A549 (cell line): Measurements from ENCODE around the gene SCN5A. TPM values are rescaled to one million over a fixed set of nuclear protein-coding genes. Genes with fewer than 3 reads are reported as not detected.

Source experiments
- ATAC-seq, 2 experiments: fragments of 200-7000 bp in 1 of 2; fragments of >200 bp in 1 of 2; cut with Nextera tagmentation in 1 of 2; cut with Tn5 transposase in 1 of 2; 3 replicates each; pipeline versions ENCODE4 v1.8.0 to v1.9.1; 2018 to 2020; ENCODE audit warnings: mild to moderate bottlenecking in 1 of 2, moderate library complexity in 1 of 2
- CTCF ChIA-PET: fragments of 300-600 bp; sonication (Branson Sonifier 250); formaldehyde crosslinking; extraction: SDS; loops from one replicate; lab custom pipeline; 2021; ENCODE audit warnings: antibody characterized with exemption, inconsistent platforms; lab: Yijun Ruan, JAX
- POLR2A ChIA-PET: fragments of 350-600 bp; formaldehyde crosslinking; extraction: SDS; loops from one replicate; lab custom pipeline; 2021; ENCODE audit warnings: antibody characterized with exemption, inconsistent platforms; lab: Yijun Ruan, JAX
- DNase-seq, 2 experiments: peaks; one replicate each; pipeline versions ENCODE4 v3.0.0 to v3.0.0-alpha.2; 2011 to 2016; ENCODE audit warnings: low read depth in 1 of 2, low spot score in 1 of 2
- FAIRE-seq: peaks from 2 replicates; lab custom pipeline; 2011; peaks lifted over from hg19 to GRCh38; lab: Jason Lieb, UNC
- H3K27ac ChIP-seq, 2 experiments: fragments of >200 bp; sonication (Bioruptor Twin); formaldehyde crosslinking; 3 replicates each; pipeline ENCODE4 v1.5.1; 2016 to 2017
- H3K4me1 ChIP-seq: fragments of >200 bp; sonication (Bioruptor Twin); formaldehyde crosslinking; 3 replicates; pipeline ENCODE4 v1.6.1; 2016
- H3K4me2 ChIP-seq: fragments of >200 bp; sonication (Bioruptor Twin); formaldehyde crosslinking; 3 replicates; pipeline ENCODE4 v1.6.1; 2016
- H3K4me3 ChIP-seq: fragments of >200 bp; sonication (Bioruptor Twin); formaldehyde crosslinking; 3 replicates; pipeline ENCODE4 v1.5.1; 2016
- H3K9me3 ChIP-seq: fragments of >200 bp; sonication (Bioruptor Twin); formaldehyde crosslinking; 3 replicates; pipeline ENCODE4 v1.6.1; 2016
- CBX2 ChIP-seq: fragments of 200-600 bp; sonication (generic); IDR thresholded peaks from 2 replicates; pipeline ENCODE4 v1.6.1; 2016; ENCODE audit warnings: low read depth, mild to moderate bottlenecking, borderline replicate concordance
- CHD2 ChIP-seq: fragments of 150-350 bp; IDR thresholded peaks from 2 replicates; pipeline ENCODE4 v1.6.1; 2014; ENCODE audit warnings: low read length; ENCODE audit not compliant: partially characterized antibody
- CTCF ChIP-seq: fragments of >200 bp; sonication (Bioruptor Twin); formaldehyde crosslinking; IDR thresholded peaks from 3 replicates; pipeline ENCODE4 v1.5.1; 2016
- E2F6 ChIP-seq: IDR thresholded peaks from 2 replicates; pipeline ENCODE4 v1.6.1; 2012; ENCODE audit warnings: low read depth, borderline replicate concordance
- EHMT2 ChIP-seq: fragments of 200-600 bp; sonication (generic); IDR thresholded peaks from 2 replicates; pipeline ENCODE4 v1.6.1; 2016; ENCODE audit warnings: antibody characterized with exemption, low read depth, mild to moderate bottlenecking, moderate library complexity
- ELK1 ChIP-seq: fragments of 150-350 bp; IDR thresholded peaks from 2 replicates; pipeline ENCODE4 v1.6.1; 2014; ENCODE audit warnings: low read depth, mild to moderate bottlenecking, low read length
- HDAC2 ChIP-seq: fragments of 200-600 bp; sonication (generic); IDR thresholded peaks from 2 replicates; pipeline ENCODE4 v1.6.1; 2016
- HES2 ChIP-seq: fragments of >200 bp; sonication (Bioruptor Twin); formaldehyde crosslinking; IDR thresholded peaks from 2 replicates; pipeline ENCODE4 v1.6.1; 2016
- HMGXB4 ChIP-seq: fragments of 250-450 bp; sonication (Bioruptor Pico); IDR thresholded peaks from 2 replicates; pipeline ENCODE4 v1.5.0; 2021; ENCODE audit warnings: mild to moderate bottlenecking, moderate library complexity, borderline replicate concordance
- HOXA7 ChIP-seq: fragments of 250-450 bp; sonication (Bioruptor Pico); IDR thresholded peaks from 2 replicates; pipeline ENCODE4 v1.5.0; 2020; ENCODE audit warnings: mild to moderate bottlenecking, moderate library complexity
- JUN ChIP-seq, 2 experiments: fragments of >200 bp; sonication (Bioruptor Twin); formaldehyde crosslinking; IDR thresholded peaks; 2 replicates in 1 of 2; 3 replicates in 1 of 2; pipeline ENCODE4 v1.6.1; 2016 to 2017
- KDM5A ChIP-seq: fragments of 200-600 bp; sonication (generic); IDR thresholded peaks from 2 replicates; pipeline ENCODE4 v1.6.1; 2016; ENCODE audit warnings: antibody characterized with exemption, mild to moderate bottlenecking
- MAX ChIP-seq: IDR thresholded peaks from 2 replicates; pipeline ENCODE4 v1.6.1; 2012
- MAZ ChIP-seq: fragments of 150-350 bp; IDR thresholded peaks from 2 replicates; pipeline ENCODE4 v1.6.1; 2014; ENCODE audit warnings: antibody characterized with exemption, low read depth, low read length, borderline replicate concordance
- NPAS2 ChIP-seq: fragments of 250-450 bp; sonication (Bioruptor Pico); IDR thresholded peaks from 2 replicates; pipeline ENCODE4 v1.8.0; 2022; ENCODE audit warnings: mild to moderate bottlenecking, moderate library complexity, borderline replicate concordance
- REST ChIP-seq: fragments of 200-600 bp; sonication (generic); IDR thresholded peaks from 2 replicates; pipeline ENCODE4 v1.6.1; 2016; ENCODE audit warnings: antibody characterized with exemption, mild to moderate bottlenecking, moderate library complexity
- RFX5 ChIP-seq: fragments of 450-650 bp; IDR thresholded peaks from 2 replicates; pipeline ENCODE4 v1.7.1; 2014; ENCODE audit warnings: antibody characterized with exemption, mild to moderate bottlenecking, moderate library complexity
- RNF2 ChIP-seq: fragments of 200-600 bp; sonication (generic); IDR thresholded peaks from 2 replicates; pipeline ENCODE4 v1.6.1; 2016; ENCODE audit warnings: low read depth, mild to moderate bottlenecking, antibody characterized with exemption, moderate library complexity, borderline replicate concordance
- SMC3 ChIP-seq: fragments of >200 bp; sonication (Bioruptor Twin); formaldehyde crosslinking; IDR thresholded peaks from 3 replicates; pipeline ENCODE4 v1.6.1; 2018; ENCODE audit warnings: inconsistent platforms
- USF2 ChIP-seq: fragments of 450-650 bp; IDR thresholded peaks from 2 replicates; pipeline ENCODE4 v1.6.1; 2014; ENCODE audit warnings: antibody characterized with exemption
- ZC3H11A ChIP-seq: fragments of 450-650 bp; IDR thresholded peaks from 2 replicates; pipeline ENCODE4 v1.6.1; 2014; ENCODE audit warnings: antibody characterized with exemption, mild to moderate bottlenecking
- ZNF302 ChIP-seq: fragments of 250-450 bp; sonication (Bioruptor Pico); IDR thresholded peaks from 2 replicates; pipeline ENCODE4 v1.9.0; 2021; ENCODE audit warnings: inconsistent platforms, mild to moderate bottlenecking, moderate library complexity
- ZSCAN20 ChIP-seq: fragments of 250-450 bp; sonication (Bioruptor Pico); IDR thresholded peaks from 2 replicates; pipeline ENCODE4 v1.8.0; 2022; ENCODE audit warnings: mild to moderate bottlenecking, moderate library complexity
- WGBS: methylation state at CpG from one replicate; pipeline ENCODE4 v1.1.6; 2017; ENCODE audit errors: missing lambda C conversion rate; 5-methylcytosine and 5-hydroxymethylcytosine counted together
- polyA plus RNA-seq, 4 experiments: library from polyadenylated mRNA; depleted of rRNA in 3 of 4; stranded (reverse); fragments of >200 nt; fragmentation: RNase III in 1 of 4; extraction: RNeasy Plus Mini Kit Qiagen cat#74134 plus additional on column Dnase treatment in 1 of 4; gene quantifications; 2 replicates in 3 of 4; 3 replicates in 1 of 4; pipeline ENCODE4 v1.2.3, GENCODE V29; 2011 to 2017

The SCN5A gene
- polyA plus RNA-seq, 2 of the 4 experiments (the other 2 are of a cell fraction) = 0.09 to 0.19 TPM

GRCh38 chr3:38581774-38582173 lies 67.7 kb downstream of the SCN5A start:
- Histone ChIP-seq H3K9me3 (no peaks in the 10 kb centered on the region), H3K4me1 (no peaks in the 10 kb centered on the region), H3K27ac (no peak overlapping the region), H3K4me2 (no peak overlapping the region), H3K4me3 (no peak overlapping the region)
- CTCF ChIA-PET = interaction anchor here (0.6 to 1.5 kb wide), 4 partner anchors 12 to 71 kb away, joined by 3 to 4 read pairs (median 3); no protein-coding TSS in a partner anchor
- FAIRE-seq (no peak), ATAC-seq (no peak), DNase-seq (no peak)
- 20% methylated on average over 2 of the region's 2 CpGs for WGBS
- no peak for TF ChIP-seq HOXA7 (CRISPR knock-in tag)
- no peak for TF ChIP-seq E2F6
- no peak for TF ChIP-seq USF2
- no peak for TF ChIP-seq CHD2
- no peak for TF ChIP-seq ZNF302
- TF ChIP-seq MAZ = no peak
- no peak for TF ChIP-seq HMGXB4 (CRISPR knock-in tag)
- TF ChIP-seq JUN (IDR thresholded peaks at IDR 0.05) = no peak
- no peak for TF ChIP-seq NPAS2 (CRISPR knock-in tag)
- TF ChIP-seq EHMT2 = no peak
- no peak for TF ChIP-seq CBX2
- TF ChIP-seq RNF2 = no peak
- no peak for TF ChIP-seq HDAC2
- no peak for TF ChIP-seq HES2
- POLR2A ChIA-PET = no interaction called here

GRCh38 chr3:38580450-38581382 lies 68.8 kb downstream of the SCN5A start:
- no peak for TF ChIP-seq HOXA7 (CRISPR knock-in tag)
- TF ChIP-seq ZC3H11A = no peak
- TF ChIP-seq ZSCAN20 (CRISPR knock-in tag) = no peak
- TF ChIP-seq CBX2 = no peak
- TF ChIP-seq MAX = no peak
- TF ChIP-seq MAZ = no peak
- TF ChIP-seq SMC3 = no peak
- no peak for TF ChIP-seq REST
- no peak for TF ChIP-seq RFX5
- no peak for TF ChIP-seq JUN (IDR thresholded peaks at IDR 0.05)
- TF ChIP-seq HDAC2 = no peak
- no peak for TF ChIP-seq ELK1
- no peak for TF ChIP-seq KDM5A
- no peak for TF ChIP-seq CTCF
- TF ChIP-seq, all 56 proteins: peak for 0
- POLR2A ChIA-PET = no interaction called here
- Histone ChIP-seq H3K27ac (no peak overlapping the region), H3K4me2 (no peak overlapping the region), H3K4me3 (no peak overlapping the region), H3K9me3 (no peaks in the 10 kb centered on the region), H3K4me1 (no peaks in the 10 kb centered on the region)
- DNase-seq (no peak), ATAC-seq (no peak), FAIRE-seq (no peak)
- CTCF ChIA-PET = interaction anchor here (1.5 kb wide), 1 partner anchor 59 kb away, joined by 4 read pairs; no protein-coding TSS in a partner anchor
- WGBS = 53% methylated on average over 9 of the region's 21 CpGs
